Spinal cord (tissue), 10 donors: Measurements from ENCODE around the gene TMEM176B. TPM values are rescaled to one million over a fixed set of nuclear protein-coding genes. Genes with fewer than 3 reads are reported as not detected.

Source experiments
- DNase-seq, 6 donors: peaks; one replicate each; pipeline versions ENCODE4 v3.0.0 to v3.0.0-alpha.2; 2013 to 2015; ENCODE audit warnings: low spot score in 6 of 6, low read depth in 4 of 6
- H3K27ac ChIP-seq: one replicate; pipeline ENCODE4 v1.5.1; 2013; ENCODE audit warnings: low read depth, low read length, control low read depth
- H3K27me3 ChIP-seq: one replicate; pipeline ENCODE4 v1.6.1; 2013; ENCODE audit warnings: low read length; ENCODE audit not compliant: control insufficient read depth, insufficient read depth
- H3K36me3 ChIP-seq: one replicate; pipeline ENCODE4 v1.6.1; 2013; ENCODE audit warnings: low read length; ENCODE audit not compliant: control insufficient read depth, insufficient read depth
- H3K4me1 ChIP-seq: one replicate; pipeline ENCODE4 v1.6.1; 2013; ENCODE audit warnings: low read length; ENCODE audit not compliant: control insufficient read depth, insufficient read depth
- H3K4me3 ChIP-seq: one replicate; pipeline ENCODE4 v1.5.1; 2013; ENCODE audit warnings: low read depth, low read length, control low read depth
- H3K9me3 ChIP-seq: one replicate; pipeline ENCODE4 v1.6.1; 2013; ENCODE audit warnings: low read length; ENCODE audit not compliant: control insufficient read depth, insufficient read depth
- WGBS: methylation state at CpG from one replicate; pipeline ENCODE4 v1.1.5; 2013; ENCODE audit warnings: missing lambda C conversion rate; ENCODE audit not compliant: insufficient coverage; 5-methylcytosine and 5-hydroxymethylcytosine counted together
- polyA plus RNA-seq, 2 donors: library from polyadenylated mRNA; unstranded; fragments of 120-200 nt; gene quantifications; one replicate each; pipeline ENCODE4 v1.2.1, GENCODE V29; 2013; ENCODE audit not compliant: insufficient read length in 2 of 2
- total RNA-seq, 2 donors: library from RNA; depleted of rRNA in 1 of 2; stranded (reverse); fragments of 120-200 nt in 1 of 2; fragments of >200 nt in 1 of 2; gene quantifications; one replicate each; pipeline versions ENCODE4 v1.2.3 to v1.2.4, GENCODE V29; 2013 to 2014
- donor health status: healthy.

TMEM176B gene
- total and polyA plus RNA-seq, 4 donors, result 21.7 to 50.6 (median 26.3) TPM

GRCh38 chr7:150756166-150756565 is 44.0 kb downstream of the TMEM176B start:
- WGBS, result 62% methylated on average over 3 of the region's 3 CpGs

DNA sequence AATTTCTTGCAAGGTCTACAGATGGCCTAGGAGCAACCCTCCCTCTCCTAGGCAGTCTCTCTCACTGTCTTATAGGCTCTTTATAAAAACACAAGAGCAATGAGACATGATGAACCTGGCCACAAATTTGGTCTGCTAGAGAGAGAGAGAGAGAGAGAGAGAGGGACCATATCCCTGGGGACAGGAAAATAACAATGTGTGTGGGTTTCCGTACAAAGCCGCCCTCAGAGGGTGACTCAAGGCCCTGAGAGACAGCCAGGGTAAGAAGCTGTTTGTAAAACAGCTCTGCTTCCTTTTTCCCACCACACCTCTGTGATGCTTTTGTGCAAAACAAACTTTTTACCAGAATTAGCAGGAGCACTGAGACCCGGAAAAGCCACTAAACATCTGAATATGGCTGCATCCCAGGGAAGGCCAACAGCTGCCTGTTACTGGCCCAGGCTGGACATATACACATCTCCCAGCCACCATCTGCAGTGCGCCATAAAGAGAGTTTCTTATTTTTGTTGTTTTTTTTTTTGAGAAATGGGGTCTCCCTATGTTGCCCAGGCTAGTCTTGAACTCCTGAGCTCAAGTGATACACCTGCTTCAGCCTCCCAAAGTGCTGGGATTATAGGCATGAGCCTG is 44.6 kb downstream of the TMEM176B start:
- H3K27ac ChIP-seq, result no peak overlapping the region

More at GRCh38 chr7:150756166-150756565, 44.0 kb downstream of the TMEM176B start:
- H3K9me3 ChIP-seq, result no peaks in the 10 kb centered on the region
- no peaks in the 10 kb centered on the region for H3K27me3 ChIP-seq
- H3K4me1 ChIP-seq, result no peaks in the 10 kb centered on the region
- H3K4me3 ChIP-seq, result no peak overlapping the region
- DNase-seq, result no peak
- H3K27ac ChIP-seq, result no peak overlapping the region
- no peaks in the 10 kb centered on the region for H3K36me3 ChIP-seq

GRCh38 chr7:150754951-150755350 is 45.2 kb downstream of the TMEM176B start:
- H3K4me3 ChIP-seq, result no peak overlapping the region
- no peak for DNase-seq
- H3K4me1 ChIP-seq, result no peaks in the 10 kb centered on the region
- H3K27me3 ChIP-seq, result no peaks in the 10 kb centered on the region
- H3K9me3 ChIP-seq, result no peaks in the 10 kb centered on the region
- no peaks in the 10 kb centered on the region for H3K36me3 ChIP-seq
- H3K27ac ChIP-seq, result no peak overlapping the region

More for the DNA sequence above, 44.6 kb downstream of the TMEM176B start:
- Histone ChIP-seq H3K9me3 (no peaks in the 10 kb centered on the region), H3K27me3 (no peaks in the 10 kb centered on the region), H3K36me3 (no peaks in the 10 kb centered on the region), H3K4me1 (no peaks in the 10 kb centered on the region), H3K4me3 (no peak overlapping the region)
- no peak for DNase-seq
- 85% methylated on average over 2 of the region's 4 CpGs for WGBS

GRCh38 chr7:150753826-150754603 is 46.1 kb downstream of the TMEM176B start:
- Histone ChIP-seq H3K4me1 (no peaks in the 10 kb centered on the region), H3K27ac (no peak overlapping the region), H3K36me3 (no peaks in the 10 kb centered on the region), H3K9me3 (no peaks in the 10 kb centered on the region), H3K27me3 (no peaks in the 10 kb centered on the region), H3K4me3 (no peak overlapping the region)
- peak in 2 of 6 donors; percentile 46 to 51 for DNase-seq
- 29% methylated on average over 1 of the region's 3 CpGs for WGBS

DNA sequence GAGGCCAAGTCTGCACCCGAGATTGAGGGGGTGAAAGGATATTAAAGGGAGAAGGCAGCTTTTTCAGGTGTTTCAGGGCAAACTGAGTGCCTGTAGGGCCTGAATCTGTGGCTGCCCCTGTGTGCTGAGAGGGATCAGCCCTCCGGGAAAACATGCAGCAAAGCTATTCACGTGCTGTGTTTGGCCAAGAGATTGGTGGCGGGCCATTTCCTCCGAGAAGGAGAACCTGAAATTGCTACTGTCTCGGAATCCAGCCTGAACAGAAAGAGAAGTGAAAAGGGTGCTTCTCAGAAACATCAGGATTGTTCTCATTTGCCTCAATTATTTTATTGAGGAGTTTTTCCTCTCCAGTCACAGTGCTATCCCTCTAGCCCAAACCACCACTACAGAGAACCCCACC is 46.9 kb downstream of the TMEM176B start:
- no peak overlapping the region for H3K4me3 ChIP-seq
- 75% methylated on average over 3 of the region's 6 CpGs for WGBS
- no peaks in the 10 kb centered on the region for H3K9me3 ChIP-seq
- DNase-seq, result no peak
- H3K4me1 ChIP-seq, result no peaks in the 10 kb centered on the region
- no peak overlapping the region for H3K27ac ChIP-seq
- H3K27me3 ChIP-seq, result no peaks in the 10 kb centered on the region
- H3K36me3 ChIP-seq, result no peaks in the 10 kb centered on the region

DNA sequence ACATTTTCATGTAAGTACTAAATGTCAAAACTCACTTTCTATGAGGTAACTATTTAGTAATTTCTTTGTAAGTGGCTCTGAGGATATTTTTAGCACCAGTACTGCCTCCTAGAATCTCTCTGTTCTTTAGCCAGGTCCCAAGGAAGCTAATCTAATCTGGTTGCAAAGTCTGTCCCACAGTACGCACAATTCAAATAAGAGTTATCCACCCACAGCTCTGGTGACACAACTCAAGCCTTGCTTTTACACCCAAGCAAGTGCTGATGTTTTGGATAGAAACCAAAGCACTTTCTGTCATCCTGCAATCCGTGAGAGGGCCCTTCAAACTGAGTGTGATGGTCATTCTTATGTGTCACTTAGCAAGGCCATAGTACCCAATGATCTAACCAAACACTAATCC is 48.5 kb downstream of the TMEM176B start:
- Histone ChIP-seq H3K9me3 (no peaks in the 10 kb centered on the region), H3K4me3 (no peak overlapping the region), H3K27ac (no peak overlapping the region), H3K4me1 (no peaks in the 10 kb centered on the region), H3K27me3 (no peaks in the 10 kb centered on the region), H3K36me3 (no peaks in the 10 kb centered on the region)
- DNase-seq, result no peak
- WGBS, result 100% methylated on average over 1 of the region's 2 CpGs

DNA sequence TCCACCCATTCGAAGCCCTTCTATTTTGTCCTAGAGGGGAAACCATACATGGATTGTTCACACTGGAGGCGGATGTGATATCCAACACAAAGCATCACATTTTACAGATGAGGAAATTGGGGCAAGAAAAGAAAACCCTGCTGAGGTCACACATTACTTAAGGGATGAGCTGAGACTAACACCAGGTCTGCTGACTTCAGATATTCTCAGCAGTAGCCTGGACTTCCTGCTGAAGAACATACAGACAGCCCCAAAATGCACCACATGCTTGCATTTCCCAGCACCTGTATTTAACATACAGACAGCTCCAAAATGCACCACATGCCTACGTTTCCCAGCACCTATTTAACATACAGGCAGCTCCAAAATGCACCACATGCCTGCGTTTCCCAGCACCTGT is 51.8 kb downstream of the TMEM176B start:
- H3K36me3 ChIP-seq, result no peaks in the 10 kb centered on the region

DNA sequence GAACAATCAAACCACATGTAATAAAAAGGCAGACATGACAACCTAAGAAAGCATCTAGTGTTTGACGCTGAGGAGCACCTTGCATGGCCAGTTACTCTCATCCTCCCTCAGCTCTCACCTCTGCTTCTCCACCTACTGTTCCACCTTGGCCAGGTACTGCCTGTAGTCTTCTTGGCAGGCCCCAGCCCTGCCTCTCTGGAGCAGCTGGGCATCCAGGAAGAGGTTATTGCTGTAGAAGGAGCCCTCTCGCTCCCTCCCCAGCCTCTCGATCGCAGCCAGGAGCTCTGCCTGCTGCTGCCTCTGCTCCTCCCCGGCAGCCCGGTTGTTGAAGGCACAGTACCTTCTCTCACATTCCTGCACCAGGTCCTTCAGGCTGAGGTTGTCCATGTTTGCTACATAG is 53.2 kb downstream of the TMEM176B start:
- no peaks in the 10 kb centered on the region for H3K27me3 ChIP-seq
- no peak for DNase-seq
- WGBS, result 100% methylated on average over 3 of the region's 6 CpGs
- H3K4me1 ChIP-seq, result peaks cover 4% of the 10 kb centered on the region
- no peaks in the 10 kb centered on the region for H3K36me3 ChIP-seq
- H3K27ac ChIP-seq, result no peak overlapping the region
- H3K4me3 ChIP-seq, result no peak overlapping the region
- H3K9me3 ChIP-seq, result no peaks in the 10 kb centered on the region

More for the DNA sequence above, 51.8 kb downstream of the TMEM176B start:
- Histone ChIP-seq H3K4me3 (no peak overlapping the region), H3K9me3 (no peaks in the 10 kb centered on the region), H3K4me1 (peaks cover under 1% of the 10 kb centered on the region), H3K27ac (no peak overlapping the region), H3K27me3 (no peaks in the 10 kb centered on the region)
- no CpG with 5 or more reads among the region's 4 CpGs for WGBS
- DNase-seq, result no peak

GRCh38 chr7:150745876-150746275 is 54.3 kb downstream of the TMEM176B start:
- Histone ChIP-seq H3K36me3 (no peaks in the 10 kb centered on the region), H3K27me3 (no peaks in the 10 kb centered on the region), H3K9me3 (no peaks in the 10 kb centered on the region), H3K4me1 (peaks cover 4% of the 10 kb centered on the region), H3K4me3 (no peak overlapping the region), H3K27ac (no peak overlapping the region)
- no peak for DNase-seq
- 75% methylated on average over 3 of the region's 3 CpGs for WGBS

- Histone ChIP-seq H3K27ac (no peak overlapping the region), H3K4me3 (no peak overlapping the region), H3K36me3 (no peaks in the 10 kb centered on the region), H3K27me3 (no peaks in the 10 kb centered on the region), H3K9me3 (no peaks in the 10 kb centered on the region), H3K4me1 (peaks cover 4% of the 10 kb centered on the region)
- WGBS, result 67% methylated on average over 5 of the region's 5 CpGs
- peak in 1 of 6 donors; percentile 4 for DNase-seq
These were observed 55.1 kb downstream of the TMEM176B start for GRCh38 chr7:150745086-150745485.
